ENCODE measurements around the gene WDR12.
"Not testable (repeated sequence)": the region's sequence is repeated elsewhere in the genome, so short reads cannot be mapped to it uniquely, and the experiment has no call there.

Gene WDR12

GRCh38 chr2:202911512-202912341 is at the start of gene WDR12, which contains the start of gene CARF:
Gene WDR12, minus strand, starts transcription at chr2:202911673. Its CDS starts 197 bp downstream, at chr2:202911476.
Gene CARF, plus strand, starts transcription at chr2:202912275. Its CDS starts 29,628 bp downstream, at chr2:202941903.
- Histone ChIP-seq H3K4me3 (ENCODE audit: low read length in 2 of 2) (peak within 1 kb of the TSS; percentile 99 to 100), H3K36me3 (ENCODE audit: control insufficient read depth in 2 of 2, insufficient read depth in 2 of 2, low read length in 2 of 2) (no peaks in the 10 kb centered on the region), H3K9ac (ENCODE audit: low read length in 2 of 2) (peak within 1 kb of the TSS; percentile 91), H3K27ac (ENCODE audit: low read length) (peak within 1 kb of the TSS; percentile 78), H3K4me1 (ENCODE audit: control insufficient read depth, insufficient read depth, low read length) (peaks cover 6% of the 10 kb centered on the region), H3K9me3 (ENCODE audit: control insufficient read depth in 2 of 2, low read length in 2 of 2) (no peaks in the 10 kb centered on the region), H3K27me3 (ENCODE audit: control insufficient read depth in 1 of 2, insufficient read depth in 2 of 2, low read length in 2 of 2) (no peaks in the 10 kb centered on the region)

GRCh38 chr2:202960524-202960923 is 49.1 kb upstream of the WDR12 start:
- no peak overlapping the region for H3K9ac ChIP-seq (ENCODE audit: low read length in 2 of 2)
- peaks cover 3 to 4% of the 10 kb centered on the region in 2 donors for H3K36me3 ChIP-seq (ENCODE audit: control insufficient read depth in 2 of 2, insufficient read depth in 2 of 2, low read length in 2 of 2)
- no peaks in the 10 kb centered on the region for H3K9me3 ChIP-seq (ENCODE audit: control insufficient read depth in 2 of 2, low read length in 2 of 2)
- no peaks in the 10 kb centered on the region for H3K4me1 ChIP-seq (ENCODE audit: control insufficient read depth, insufficient read depth, low read length)
- no peak overlapping the region for H3K27ac ChIP-seq (ENCODE audit: low read length)
- H3K4me3 ChIP-seq (ENCODE audit: low read length in 2 of 2): no peak overlapping the region
- no peaks in the 10 kb centered on the region for H3K27me3 ChIP-seq (ENCODE audit: control insufficient read depth in 1 of 2, insufficient read depth in 2 of 2, low read length in 2 of 2)

- no peak overlapping the region for H3K4me3 ChIP-seq (ENCODE audit: low read length in 2 of 2)
- H3K9me3 ChIP-seq (ENCODE audit: control insufficient read depth in 2 of 2, low read length in 2 of 2): no peaks in the 10 kb centered on the region
- H3K27me3 ChIP-seq (ENCODE audit: control insufficient read depth in 1 of 2, insufficient read depth in 2 of 2, low read length in 2 of 2): no peaks in the 10 kb centered on the region
- peaks cover 2 to 7% of the 10 kb centered on the region in 2 donors for H3K36me3 ChIP-seq (ENCODE audit: control insufficient read depth in 2 of 2, insufficient read depth in 2 of 2, low read length in 2 of 2)
- no peak overlapping the region for H3K27ac ChIP-seq (ENCODE audit: low read length)
- H3K9ac ChIP-seq (ENCODE audit: low read length in 2 of 2): no peak overlapping the region
- no peaks in the 10 kb centered on the region for H3K4me1 ChIP-seq (ENCODE audit: control insufficient read depth, insufficient read depth, low read length)
Measured at GRCh38 chr2:202950592-202950991, 39.1 kb upstream of the WDR12 start.

- H3K9ac ChIP-seq (ENCODE audit: low read length in 2 of 2); H3K9me3 ChIP-seq (ENCODE audit: control insufficient read depth in 2 of 2, low read length in 2 of 2); H3K4me3 ChIP-seq (ENCODE audit: low read length in 2 of 2); H3K36me3 ChIP-seq (ENCODE audit: control insufficient read depth in 2 of 2, insufficient read depth in 2 of 2, low read length in 2 of 2); H3K4me1 ChIP-seq (ENCODE audit: control insufficient read depth, insufficient read depth, low read length); H3K27ac ChIP-seq (ENCODE audit: low read length); H3K27me3 ChIP-seq (ENCODE audit: control insufficient read depth in 1 of 2, insufficient read depth in 2 of 2, low read length in 2 of 2): not testable (repeated sequence)
Measured at GRCh38 chr2:202949333-202949732, 37.9 kb upstream of the WDR12 start.

- Histone ChIP-seq H3K27ac (ENCODE audit: low read length) (no peak overlapping the region), H3K4me1 (ENCODE audit: control insufficient read depth, insufficient read depth, low read length) (no peaks in the 10 kb centered on the region), H3K27me3 (ENCODE audit: control insufficient read depth in 1 of 2, insufficient read depth in 2 of 2, low read length in 2 of 2) (no peaks in the 10 kb centered on the region), H3K4me3 (ENCODE audit: low read length in 2 of 2) (no peak overlapping the region), H3K9me3 (ENCODE audit: control insufficient read depth in 2 of 2, low read length in 2 of 2) (no peaks in the 10 kb centered on the region), H3K9ac (ENCODE audit: low read length in 2 of 2) (no peak overlapping the region), H3K36me3 (ENCODE audit: control insufficient read depth in 2 of 2, insufficient read depth in 2 of 2, low read length in 2 of 2) (peaks cover 0 to 2% of the 10 kb centered on the region in 2 donors)
Measured at GRCh38 chr2:202945497-202945896, 34.0 kb upstream of the WDR12 start.

- H3K4me3 ChIP-seq (ENCODE audit: low read length in 2 of 2): no peak overlapping the region
- H3K4me1 ChIP-seq (ENCODE audit: control insufficient read depth, insufficient read depth, low read length): no peaks in the 10 kb centered on the region
- H3K27ac ChIP-seq (ENCODE audit: low read length): no peak overlapping the region
- no peak overlapping the region for H3K9ac ChIP-seq (ENCODE audit: low read length in 2 of 2)
- H3K27me3 ChIP-seq (ENCODE audit: control insufficient read depth in 1 of 2, insufficient read depth in 2 of 2, low read length in 2 of 2): no peaks in the 10 kb centered on the region
- H3K36me3 ChIP-seq (ENCODE audit: control insufficient read depth in 2 of 2, insufficient read depth in 2 of 2, low read length in 2 of 2): peaks cover 0 to 2% of the 10 kb centered on the region in 2 donors
- H3K9me3 ChIP-seq (ENCODE audit: control insufficient read depth in 2 of 2, low read length in 2 of 2): no peaks in the 10 kb centered on the region
Measured at GRCh38 chr2:202944816-202945215, 33.3 kb upstream of the WDR12 start.

- peaks cover 0 to 2% of the 10 kb centered on the region in 2 donors for H3K36me3 ChIP-seq (ENCODE audit: control insufficient read depth in 2 of 2, insufficient read depth in 2 of 2, low read length in 2 of 2)
- H3K27me3 ChIP-seq (ENCODE audit: control insufficient read depth in 1 of 2, insufficient read depth in 2 of 2, low read length in 2 of 2): no peaks in the 10 kb centered on the region
- H3K4me3 ChIP-seq (ENCODE audit: low read length in 2 of 2): no peak overlapping the region
- H3K4me1 ChIP-seq (ENCODE audit: control insufficient read depth, insufficient read depth, low read length): no peaks in the 10 kb centered on the region
- no peaks in the 10 kb centered on the region for H3K9me3 ChIP-seq (ENCODE audit: control insufficient read depth in 2 of 2, low read length in 2 of 2)
- H3K9ac ChIP-seq (ENCODE audit: low read length in 2 of 2): no peak overlapping the region
- H3K27ac ChIP-seq (ENCODE audit: low read length): no peak overlapping the region
Measured at GRCh38 chr2:202944408-202944807, 32.9 kb upstream of the WDR12 start.

GRCh38 chr2:202941771-202942170 is 30.3 kb upstream of the WDR12 start:
- H3K4me3 ChIP-seq (ENCODE audit: low read length in 2 of 2): no peak overlapping the region
- H3K27me3 ChIP-seq (ENCODE audit: control insufficient read depth in 1 of 2, insufficient read depth in 2 of 2, low read length in 2 of 2): no peaks in the 10 kb centered on the region
- H3K36me3 ChIP-seq (ENCODE audit: control insufficient read depth in 2 of 2, insufficient read depth in 2 of 2, low read length in 2 of 2): peaks cover 2 to 4% of the 10 kb centered on the region in 2 donors
- H3K9me3 ChIP-seq (ENCODE audit: control insufficient read depth in 2 of 2, low read length in 2 of 2): no peaks in the 10 kb centered on the region
- no peak overlapping the region for H3K27ac ChIP-seq (ENCODE audit: low read length)
- H3K4me1 ChIP-seq (ENCODE audit: control insufficient read depth, insufficient read depth, low read length): no peaks in the 10 kb centered on the region
- no peak overlapping the region for H3K9ac ChIP-seq (ENCODE audit: low read length in 2 of 2)

- Histone ChIP-seq H3K36me3 (ENCODE audit: control insufficient read depth in 2 of 2, insufficient read depth in 2 of 2, low read length in 2 of 2) (peaks cover 2 to 4% of the 10 kb centered on the region in 2 donors), H3K4me1 (ENCODE audit: control insufficient read depth, insufficient read depth, low read length) (no peaks in the 10 kb centered on the region), H3K27me3 (ENCODE audit: control insufficient read depth in 1 of 2, insufficient read depth in 2 of 2, low read length in 2 of 2) (no peaks in the 10 kb centered on the region), H3K9me3 (ENCODE audit: control insufficient read depth in 2 of 2, low read length in 2 of 2) (no peaks in the 10 kb centered on the region), H3K9ac (ENCODE audit: low read length in 2 of 2) (no peak overlapping the region), H3K4me3 (ENCODE audit: low read length in 2 of 2) (no peak overlapping the region), H3K27ac (ENCODE audit: low read length) (no peak overlapping the region)
Measured at GRCh38 chr2:202938960-202939359, 27.5 kb upstream of the WDR12 start.

- H3K9ac ChIP-seq (ENCODE audit: low read length in 2 of 2): no peak overlapping the region
- H3K27me3 ChIP-seq (ENCODE audit: control insufficient read depth in 1 of 2, insufficient read depth in 2 of 2, low read length in 2 of 2): no peaks in the 10 kb centered on the region
- H3K36me3 ChIP-seq (ENCODE audit: control insufficient read depth in 2 of 2, insufficient read depth in 2 of 2, low read length in 2 of 2): peaks cover 7 to 8% of the 10 kb centered on the region in 2 donors
- no peaks in the 10 kb centered on the region for H3K9me3 ChIP-seq (ENCODE audit: control insufficient read depth in 2 of 2, low read length in 2 of 2)
- no peak overlapping the region for H3K27ac ChIP-seq (ENCODE audit: low read length)
- no peak overlapping the region for H3K4me3 ChIP-seq (ENCODE audit: low read length in 2 of 2)
- no peaks in the 10 kb centered on the region for H3K4me1 ChIP-seq (ENCODE audit: control insufficient read depth, insufficient read depth, low read length)
Measured at GRCh38 chr2:202934456-202934855, 23.0 kb upstream of the WDR12 start.

- Histone ChIP-seq H3K4me1 (ENCODE audit: control insufficient read depth, insufficient read depth, low read length) (no peaks in the 10 kb centered on the region), H3K9me3 (ENCODE audit: control insufficient read depth in 2 of 2, low read length in 2 of 2) (no peaks in the 10 kb centered on the region), H3K27ac (ENCODE audit: low read length) (no peak overlapping the region), H3K36me3 (ENCODE audit: control insufficient read depth in 2 of 2, insufficient read depth in 2 of 2, low read length in 2 of 2) (peaks cover 7 to 8% of the 10 kb centered on the region in 2 donors), H3K27me3 (ENCODE audit: control insufficient read depth in 1 of 2, insufficient read depth in 2 of 2, low read length in 2 of 2) (no peaks in the 10 kb centered on the region), H3K9ac (ENCODE audit: low read length in 2 of 2) (no peak overlapping the region), H3K4me3 (ENCODE audit: low read length in 2 of 2) (no peak overlapping the region)
Measured at GRCh38 chr2:202933958-202934357, 22.5 kb upstream of the WDR12 start.

Data from stomach smooth muscle (tissue), 2 donors.